K562 (cell line): ENCODE data around the gene HTR2C. TPM values are rescaled to one million over a fixed set of nuclear protein-coding genes. Genes with fewer than 3 reads are reported as not detected.

Experiments used
- ATAC-seq: fragments of 200-7000 bp; cut with Tn5 transposase; 3 replicates; pipeline ENCODE4 v1.9.1; 2020; ENCODE audit warnings: moderate library complexity
- BruUV-seq: library from RNA; stranded (reverse); fragments of 400-500 nt; replicated peaks from 2 replicates; lab custom pipeline; 2021; lab: Mats Ljungman, UMichigan
- CTCF ChIA-PET: fragments of 300-600 bp; formaldehyde crosslinking; extraction: SDS; loops from one replicate; lab custom pipeline; 2021; ENCODE audit warnings: low intra/inter-chr PET ratio; lab: Yijun Ruan, JAX
- POLR2A ChIA-PET: fragments of 300-600, 350-650 bp; sonication (Branson Sonifier 250); formaldehyde crosslinking; extraction: SDS; loops from one replicate; lab custom pipeline; 2021; ENCODE audit warnings: antibody characterized with exemption, inconsistent platforms; lab: Yijun Ruan, JAX
- DNase-seq, 4 experiments: peaks; one replicate each; pipeline versions ENCODE4 v3.0.0 to v3.0.0-alpha.2; 2011 to 2018; ENCODE audit warnings: low spot score in 3 of 4, mixed read lengths in 3 of 4; ENCODE audit errors: extremely low read depth in 1 of 4
- FAIRE-seq: peaks from 2 replicates; lab custom pipeline; 2011; peaks lifted over from hg19 to GRCh38; lab: Jason Lieb, UNC
- H2AFZ ChIP-seq: 2 replicates; pipeline ENCODE4 v1.6.0; 2011; ENCODE audit warnings: low read depth, low read length, control low read depth, inconsistent platforms
- H3K27ac ChIP-seq: fragments of 200-600 bp; 3 replicates; pipeline ENCODE4 v1.8.0; 2011; ENCODE audit warnings: low read depth, mild to moderate bottlenecking, control low read depth, inconsistent platforms, low read length, moderate library complexity, mixed read lengths; ENCODE audit errors: extremely low read depth
- H3K27me3 ChIP-seq, 2 experiments: fragments of 300-600 bp in 1 of 2; 2 replicates in 1 of 2; 3 replicates in 1 of 2; pipeline versions ENCODE4 v1.6.0 to v1.8.0; 2011; ENCODE audit warnings: inconsistent platforms in 2 of 2, low read length in 2 of 2, mild to moderate bottlenecking in 1 of 2, mixed read lengths in 1 of 2, moderate library complexity in 1 of 2; ENCODE audit not compliant: control insufficient read depth in 2 of 2, insufficient read depth in 2 of 2
- H3K36me3 ChIP-seq: fragments of 300-600 bp; 3 replicates; pipeline ENCODE4 v1.8.0; 2011; ENCODE audit warnings: mild to moderate bottlenecking, low read length, inconsistent platforms; ENCODE audit not compliant: control insufficient read depth, insufficient read depth
- H3K4me1 ChIP-seq, 2 experiments: fragments of 200-600 bp in 1 of 2; replicated peaks in 1 of 2; 2 replicates in 1 of 2; 3 replicates in 1 of 2; pipeline versions ENCODE4 v1.5.1 to v1.8.0; 2011; ENCODE audit warnings: inconsistent platforms in 2 of 2, low read length in 2 of 2, mild to moderate bottlenecking in 1 of 2, mixed read lengths in 1 of 2, moderate library complexity in 1 of 2; ENCODE audit not compliant: control insufficient read depth in 2 of 2, insufficient read depth in 2 of 2
- H3K4me2 ChIP-seq: 2 replicates; pipeline ENCODE4 v1.6.1; 2011; ENCODE audit warnings: low read length, control low read depth, inconsistent platforms, mixed read lengths; ENCODE audit not compliant: insufficient read depth
- H3K4me3 ChIP-seq: fragments of 200-600 bp; sonication (generic), shearing (Covaris generic); 2 replicates; pipeline ENCODE4 v1.5.1; 2016; ENCODE audit warnings: control low read depth, inconsistent platforms
- H3K79me2 ChIP-seq: fragments of 200-600 bp; 3 replicates; pipeline ENCODE4 v1.8.0; 2011; ENCODE audit warnings: low read length, inconsistent platforms; ENCODE audit not compliant: control insufficient read depth, insufficient read depth
- H3K9ac ChIP-seq, 2 experiments: 2 replicates each; pipeline versions ENCODE4 v1.6.0 to v1.6.1; 2011; ENCODE audit warnings: low read depth in 2 of 2, low read length in 2 of 2, control low read depth in 1 of 2, inconsistent platforms in 1 of 2, mild to moderate bottlenecking in 1 of 2, mixed read lengths in 1 of 2; ENCODE audit not compliant: insufficient read depth in 1 of 2
- H3K9me1 ChIP-seq: one replicate; pipeline ENCODE4 v1.6.0; 2011; ENCODE audit warnings: inconsistent platforms, mild to moderate bottlenecking, low read length, moderate library complexity; ENCODE audit not compliant: control insufficient read depth, insufficient read depth
- H3K9me3 ChIP-seq: replicated peaks from 2 replicates; pipeline ENCODE4 v1.5.1; 2011; ENCODE audit warnings: low read depth, low read length, inconsistent platforms; ENCODE audit not compliant: control insufficient read depth, insufficient read depth
- H4K20me1 ChIP-seq: replicated peaks from 2 replicates; pipeline ENCODE4 v1.6.1; 2011; ENCODE audit warnings: low read length, inconsistent platforms, mixed read lengths; ENCODE audit not compliant: control insufficient read depth, insufficient read depth
- HDAC2 ChIP-seq: fragments of 450-650 bp; IDR thresholded peaks from 2 replicates; pipeline ENCODE4 v1.6.1; 2016; ENCODE audit warnings: mild to moderate bottlenecking
- HNRNPH1 ChIP-seq: fragments of 200-400 bp; formaldehyde crosslinking; optimal IDR thresholded peaks from 2 replicates; pipeline ENCODE3; 2017; ENCODE audit warnings: low read depth, mild to moderate bottlenecking, low read length, moderate library complexity
- HSF4 ChIP-seq: fragments of 250-450 bp; sonication (Bioruptor Pico); IDR thresholded peaks from 2 replicates; pipeline ENCODE4 v2.1.2; 2022; ENCODE audit warnings: mild to moderate bottlenecking, moderate library complexity, borderline replicate concordance
- KDM4B ChIP-seq, 2 experiments: fragments of 450-650 bp in 1 of 2; sonication (generic) in 1 of 2; IDR thresholded peaks; 2 replicates each; pipeline ENCODE4 v1.6.1; 2016 to 2017; ENCODE audit warnings: borderline replicate concordance in 2 of 2, antibody characterized with exemption in 1 of 2, low read depth in 1 of 2, mild to moderate bottlenecking in 1 of 2
- MTA1 ChIP-seq: fragments of 450-650 bp; IDR thresholded peaks from 2 replicates; pipeline ENCODE4 v1.6.1; 2017; ENCODE audit warnings: borderline replicate concordance
- MTF1 ChIP-seq: fragments of 250-450 bp; sonication (Bioruptor Pico); IDR thresholded peaks from 2 replicates; pipeline ENCODE4 v1.9.0; 2021; ENCODE audit warnings: moderate library complexity, mild to moderate bottlenecking, inconsistent platforms, borderline replicate concordance
- NFXL1 ChIP-seq: fragments of 450-650 bp; formaldehyde crosslinking; IDR thresholded peaks from 2 replicates; pipeline ENCODE4 v1.4.0; 2021; ENCODE audit warnings: mild to moderate bottlenecking
- POLR2A ChIP-seq: fragments of 450-650 bp; conservative IDR thresholded peaks from 2 replicates; pipeline ENCODE4 v1.6.1; 2016
- SMARCB1 ChIP-seq: IDR thresholded peaks from 2 replicates; pipeline ENCODE4 v1.6.1; 2011; ENCODE audit warnings: improper control_type of control experiment, low read depth; ENCODE audit not compliant: insufficient read length
- TCF7 ChIP-seq: sonication (generic); IDR thresholded peaks from 2 replicates; pipeline ENCODE4 v1.6.1; 2016; ENCODE audit warnings: antibody characterized with exemption, borderline replicate concordance
- ZFX ChIP-seq: sonication (generic); formaldehyde crosslinking; IDR thresholded peaks from 2 replicates; pipeline ENCODE4 v1.8.0; 2022; ENCODE audit warnings: mild to moderate bottlenecking, missing genetic modification reagents, moderate library complexity
- ZNF263 ChIP-seq: sonication (generic); formaldehyde crosslinking; IDR thresholded peaks from 2 replicates; pipeline ENCODE4 v1.8.0; 2022; ENCODE audit warnings: mild to moderate bottlenecking, missing genetic modification reagents, borderline replicate concordance
- ZNF408 ChIP-seq: fragments of 250-450 bp; sonication (Bioruptor Pico); IDR thresholded peaks from 2 replicates; pipeline ENCODE4 v1.4.0; 2020; ENCODE audit warnings: low read depth, mild to moderate bottlenecking, moderate library complexity
- in situ Hi-C: fragments of 300-500 bp; cut with MboI; formaldehyde crosslinking; loops from 4 replicates; pipeline ENCODE4 v1.15.0; 2018; ENCODE audit warnings: inconsistent platforms, mixed read lengths
- intact Hi-C: fragments of 100-400 bp; cut with micrococcal nuclease; formaldehyde crosslinking; loops from 2 replicates; pipeline ENCODE4 v1.14.2; 2022
- polyA plus RNA-seq, 8 experiments: library from polyadenylated mRNA; depleted of rRNA in 4 of 8; stranded (reverse) in 5 of 8; unstranded in 3 of 8; fragments of >200 nt; fragmentation: Nextera tagmentation in 2 of 8; fragmentation: Illumina TruSeq in 1 of 8; extraction: Ambion mirVana in 2 of 8; extraction: Trizol in 1 of 8; gene quantifications; 2 replicates each; pipeline versions ENCODE4 v1.2.1 to v1.2.3, GENCODE V29; 2011 to 2014; ENCODE audit warnings: inconsistent platforms in 1 of 8, missing spikeins in 1 of 8
- total RNA-seq, 7 experiments: library from RNA; depleted of rRNA in 6 of 7; stranded (reverse); fragments of >200 nt in 6 of 7; fragmentation: Illumina TruSeq in 2 of 7; extraction: Trizol in 2 of 7; gene quantifications; 2 replicates each; pipeline versions ENCODE4 v1.2.1 to v1.2.3, GENCODE V29; 2011 to 2021; ENCODE audit warnings: low replicate concordance in 1 of 7
- TF ChIP-seq, protein P1 (sequence below): sonication (generic); formaldehyde crosslinking; IDR thresholded peaks from 2 replicates; pipeline ENCODE4 v1.8.0; 2022; ENCODE audit warnings: missing genetic modification reagents, mild to moderate bottlenecking, moderate library complexity, borderline replicate concordance

The HTR2C gene
- total and polyA plus RNA-seq, 9 of the 15 experiments (the other 6 are each of a cell fraction or from before 2014, with no cell fraction given), result 0.04 to 0.22 (median 0.10) TPM

DNA sequence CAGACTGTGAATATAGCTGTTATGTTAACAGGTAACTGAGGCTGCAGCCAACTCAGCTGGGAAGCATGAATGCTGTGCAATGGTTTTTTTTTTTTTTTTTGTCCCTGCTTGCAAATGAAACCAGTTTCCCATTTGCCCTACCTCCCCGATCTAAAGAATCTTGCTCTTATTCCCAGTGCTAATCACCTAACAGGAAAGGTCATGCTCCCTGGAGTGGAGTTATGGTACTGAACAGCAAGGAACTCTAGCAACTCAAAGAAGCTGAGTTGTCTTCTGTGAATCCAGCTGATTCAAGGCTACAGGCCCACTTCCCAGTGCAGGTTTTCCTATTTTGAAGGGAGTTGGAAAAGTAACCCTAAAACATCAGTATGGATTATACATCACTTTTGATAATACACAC, 52.1 kb downstream of the HTR2C start (continued):
- TF ChIP-seq POLR2A, result no peak
- no peak for TF ChIP-seq ZFX (CRISPR knock-in tag)
- TF ChIP-seq NFXL1, result no peak
- TF ChIP-seq MTA1, result no peak

DNA sequence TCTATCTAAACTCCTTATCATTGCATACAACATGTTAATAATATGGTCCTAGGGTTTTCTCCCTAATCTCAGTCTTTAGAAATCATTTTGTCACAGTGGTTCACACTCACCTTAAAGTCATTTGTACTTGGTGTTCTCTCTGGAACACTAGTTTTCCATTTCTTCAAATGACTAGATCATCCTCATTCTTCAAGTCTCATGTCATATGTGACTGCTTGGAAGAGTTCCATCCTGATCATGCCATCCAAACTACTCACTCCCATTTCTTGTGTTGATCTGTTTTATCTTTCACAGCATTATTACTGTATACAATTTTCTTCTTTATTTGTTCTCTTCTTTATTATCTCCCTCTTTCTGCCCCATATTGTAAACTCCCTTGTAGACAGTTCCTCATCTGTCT, 66.5 kb downstream of the HTR2C start:
- in situ Hi-C loops, result no loop called here
- Histone ChIP-seq H3K27ac (no peak overlapping the region), H3K9ac (no peak overlapping the region), H3K4me2 (no peak overlapping the region), H4K20me1 (no peaks in the 10 kb centered on the region), H3K9me1 (no peaks in the 10 kb centered on the region), H3K36me3 (no peaks in the 10 kb centered on the region), H3K9me3 (no peaks in the 10 kb centered on the region), H2AFZ (no peak overlapping the region), H3K79me2 (no peaks in the 10 kb centered on the region), H3K4me3 (no peak overlapping the region), H3K4me1 (no peaks in the 10 kb centered on the region), H3K27me3 (no peaks in the 10 kb centered on the region)
- FAIRE-seq (no peak), ATAC-seq (no peak), DNase-seq (no peak)
- ChIA-PET CTCF (no interaction called here), POLR2A (no interaction called here)
- TF ChIP-seq HDAC2 (no peak), SMARCB1 (no peak), TCF7 (no peak), HNRNPH1 (no peak), HSF4 (no peak), KDM4B (IDR thresholded peaks at IDR 0.05; ENCODE audit: borderline replicate concordance in 2 of 2, low read depth in 1 of 2) (no peak), MTF1 (no peak), ZNF408 (CRISPR knock-in tag) (no peak), ZNF263 (CRISPR knock-in tag) (no peak)
- TF ChIP-seq, protein P1, sequence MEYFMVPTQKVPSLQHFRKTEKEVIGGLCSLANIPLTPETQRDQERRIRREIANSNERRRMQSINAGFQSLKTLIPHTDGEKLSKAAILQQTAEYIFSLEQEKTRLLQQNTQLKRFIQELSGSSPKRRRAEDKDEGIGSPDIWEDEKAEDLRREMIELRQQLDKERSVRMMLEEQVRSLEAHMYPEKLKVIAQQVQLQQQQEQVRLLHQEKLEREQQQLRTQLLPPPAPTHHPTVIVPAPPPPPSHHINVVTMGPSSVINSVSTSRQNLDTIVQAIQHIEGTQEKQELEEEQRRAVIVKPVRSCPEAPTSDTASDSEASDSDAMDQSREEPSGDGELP (CRISPR knock-in tag), result no peak
- no TSS peak for BruUV-seq
- intact Hi-C loops, result no loop called here
